B cell (primary cell): ENCODE data around the gene TFAP2D. TPM values are rescaled to one million over a fixed set of nuclear protein-coding genes. Genes with fewer than 3 reads are reported as not detected.

ENCODE experiments used
- ATAC-seq: fragments of 200-7000 bp; cut with Tn5 transposase; one replicate; pipeline ENCODE4 v1.10.0; 2021; ENCODE audit warnings: low read depth, mild to moderate bottlenecking, moderate number of reproducible peaks, moderate library complexity
- CTCF ChIA-PET: fragments of 350-600 bp; sonication (Branson Sonifier 250); formaldehyde crosslinking; loops from one replicate; lab custom pipeline; 2021; ENCODE audit warnings: antibody characterized with exemption, inconsistent platforms; lab: Charles Lee
- POLR2A ChIA-PET: fragments of 350-600 bp; sonication (Branson Sonifier 250); formaldehyde crosslinking; loops from one replicate; lab custom pipeline; 2021; ENCODE audit warnings: antibody characterized with exemption; lab: Charles Lee
- DNase-seq: peaks from one replicate; pipeline ENCODE4 v3.0.0; 2013
- H2AFZ ChIP-seq: 2 replicates; pipeline ENCODE4 v1.6.1; 2012; ENCODE audit warnings: mild to moderate bottlenecking, low read depth, low read length; ENCODE audit not compliant: insufficient read depth, poor library complexity, severe bottlenecking
- H3K27ac ChIP-seq, 2 donors: 1 replicate in 1 of 2; 2 replicates in 1 of 2; pipeline ENCODE4 v1.5.1; 2012 to 2013; ENCODE audit warnings: low read length in 2 of 2, mild to moderate bottlenecking in 2 of 2, moderate library complexity in 1 of 2
- H3K27me3 ChIP-seq, 4 experiments: fragments of 200-600 bp in 1 of 4; sonication (generic) in 1 of 4; replicated peaks in 1 of 4; 1 replicate in 2 of 4; 2 replicates in 2 of 4; pipeline versions ENCODE4 v1.6.1 to v1.7.0; 2013 to 2016; ENCODE audit warnings: low read length in 3 of 4, mild to moderate bottlenecking in 2 of 4, mixed read lengths in 1 of 4, moderate library complexity in 1 of 4; ENCODE audit not compliant: insufficient read depth in 4 of 4, control insufficient read depth in 3 of 4; ENCODE audit errors: control extremely low read depth in 1 of 4
- H3K36me3 ChIP-seq, 2 experiments: replicated peaks in 1 of 2; 1 replicate in 1 of 2; 2 replicates in 1 of 2; pipeline versions ENCODE4 v1.6.1 to v1.7.1; 2013; ENCODE audit warnings: low read length in 1 of 2; ENCODE audit not compliant: insufficient read depth in 2 of 2, control insufficient read depth in 1 of 2; ENCODE audit errors: control extremely low read depth in 1 of 2, extremely low read depth in 1 of 2
- H3K4me1 ChIP-seq, 2 donors: fragments of 200-600 bp in 1 of 2; sonication (generic) in 1 of 2; 1 replicate in 1 of 2; 2 replicates in 1 of 2; pipeline versions ENCODE4 v1.5.1 to v1.6.1; 2013 to 2017; ENCODE audit warnings: low read length in 2 of 2; ENCODE audit not compliant: control insufficient read depth in 2 of 2, insufficient read depth in 2 of 2
- H3K4me2 ChIP-seq: replicated peaks from 2 replicates; pipeline ENCODE3; 2012; ENCODE audit warnings: mild to moderate bottlenecking, low read depth, low read length; ENCODE audit not compliant: poor library complexity, severe bottlenecking
- H3K4me3 ChIP-seq, 5 experiments: fragments of 200-600 bp in 1 of 5; sonication (generic) in 1 of 5; 1 replicate in 3 of 5; 2 replicates in 2 of 5; pipeline versions ENCODE4 v1.5.1 to v1.7.0; 2011 to 2016; ENCODE audit warnings: low read length in 4 of 5, mild to moderate bottlenecking in 4 of 5, low read depth in 2 of 5, control low read depth in 1 of 5, moderate library complexity in 1 of 5; ENCODE audit not compliant: insufficient read depth in 1 of 5; ENCODE audit errors: control extremely low read depth in 1 of 5, extremely low read depth in 1 of 5
- H3K79me2 ChIP-seq: fragments of 200-600 bp; sonication (generic); one replicate; pipeline ENCODE4 v1.6.0; 2016; ENCODE audit warnings: low read length; ENCODE audit not compliant: control insufficient read depth, insufficient read depth
- H3K9ac ChIP-seq: fragments of 200-600 bp; sonication (generic); 2 replicates; pipeline ENCODE4 v1.6.1; 2017; ENCODE audit warnings: mild to moderate bottlenecking, low read length, moderate library complexity
- H3K9me3 ChIP-seq, 3 donors: one replicate each; pipeline versions ENCODE4 v1.6.1 to v1.7.1; 2013; ENCODE audit warnings: low read length in 2 of 3; ENCODE audit not compliant: control insufficient read depth in 2 of 3, insufficient read depth in 1 of 3; ENCODE audit errors: control extremely low read depth in 1 of 3
- H4K20me1 ChIP-seq: 2 replicates; pipeline ENCODE4 v1.6.0; 2012; ENCODE audit warnings: mild to moderate bottlenecking, low read length; ENCODE audit not compliant: insufficient read depth, control insufficient read depth, poor library complexity, severe bottlenecking
- H3K27ac Mint-ChIP-seq: one replicate; pipeline ENCODE4 v1.8.0; 2021; ENCODE audit warnings: mixed read lengths
- H3K27me3 Mint-ChIP-seq: one replicate; pipeline ENCODE4 v1.8.0; 2021; ENCODE audit warnings: mixed read lengths
- H3K4me1 Mint-ChIP-seq: one replicate; pipeline ENCODE4 v1.8.0; 2021; ENCODE audit warnings: mixed read lengths
- H3K4me3 Mint-ChIP-seq: one replicate; pipeline ENCODE4 v1.8.0; 2021; ENCODE audit warnings: mixed read lengths
- H3K9me3 Mint-ChIP-seq: one replicate; pipeline ENCODE4 v1.8.0; 2022; ENCODE audit warnings: mixed read lengths; ENCODE audit not compliant: insufficient read depth
- CTCF ChIP-seq: fragments of 200-600 bp; IDR thresholded peaks from one replicate; pipeline ENCODE4 v1.8.0; 2022; ENCODE audit warnings: antibody characterized with exemption, mild to moderate bottlenecking
- EZH2 ChIP-seq: IDR thresholded peaks from 2 replicates; pipeline ENCODE4 v1.6.1; 2012; ENCODE audit warnings: borderline replicate concordance, low read depth, mild to moderate bottlenecking, moderate library complexity, low read length; ENCODE audit not compliant: insufficient read depth, poor library complexity, severe bottlenecking
- WGBS: methylation state at CpG from one replicate; pipeline ENCODE4 v1.1.5; 2013; ENCODE audit warnings: missing lambda C conversion rate; ENCODE audit not compliant: insufficient coverage; 5-methylcytosine and 5-hydroxymethylcytosine counted together
- intact Hi-C: fragments of 100-400 bp; cut with micrococcal nuclease; formaldehyde crosslinking; loops from one replicate; pipeline ENCODE4 v1.10.0; 2022
- polyA plus RNA-seq: library from polyadenylated mRNA; depleted of rRNA; stranded (reverse); fragments of >200 nt; gene quantifications from 2 replicates; pipeline ENCODE4 v1.2.3, GENCODE V29; 2012
- total RNA-seq, 2 donors: library from RNA; stranded (reverse); fragments of 120-200 nt in 1 of 2; gene quantifications; 1 replicate in 1 of 2; 2 replicates in 1 of 2; pipeline versions ENCODE4 v1.2.3 to v1.2.4, GENCODE V29; 2013 to 2022

Gene TFAP2D
- total and polyA plus RNA-seq, 2 donors (not counting 1 experiment from before 2014, with no cell fraction given) = not detected

- 0% methylated on average over 8 of the region's 14 CpGs for WGBS
- Mint-ChIP-seq H3K4me3 (peak overlapping the region; percentile 88), H3K27ac (no peak overlapping the region), H3K9me3 (no peaks in the 10 kb centered on the region), H3K4me1 (peaks cover 18% of the 10 kb centered on the region), H3K27me3 (peaks cover 57% of the 10 kb centered on the region)
- Histone ChIP-seq H3K36me3 (no peaks in the 10 kb centered on the region), H3K79me2 (no peaks in the 10 kb centered on the region), H3K4me3 (peak overlapping the region; percentile 40 to 87 (median 53)), H3K4me2 (peak overlapping the region; percentile 64), H4K20me1 (no peaks in the 10 kb centered on the region), H3K9ac (peak overlapping the region; percentile 62), H3K27ac (no peak overlapping the region), H3K27me3 (peaks cover 1 to 41% (median 29%) of the 10 kb centered on the region in 4 experiments), H3K4me1 (peaks cover 8 to 19% of the 10 kb centered on the region in 2 donors), H3K9me3 (peaks cover 0 to 5% (median 0%) of the 10 kb centered on the region in 3 donors), H2AFZ (peak overlapping the region; percentile 61)
- ATAC-seq (peak; percentile 28), DNase-seq (peak; percentile 67)
- peak; percentile 86 for TF ChIP-seq CTCF
- no peak for TF ChIP-seq EZH2
- intact Hi-C loops = loop anchor here (5.0 to 10.0 kb wide), 2 partner anchors 536 to 1039 kb away; no protein-coding TSS in a partner anchor
- CTCF ChIA-PET = interaction anchor here (0.6 to 4.9 kb wide), 5 partner anchors 13 to 1205 kb away, joined by 3 to 23 read pairs (median 3); no protein-coding TSS in a partner anchor
- POLR2A ChIA-PET = no interaction called here
Measured at GRCh38 chr6:50816115-50816675, 102.9 kb downstream of the TFAP2D start.
